ENCODE results near the gene ZFAND6.

Gene ZFAND6

GRCh38 chr15:80151576-80151975 lies 92.1 kb downstream of the ZFAND6 start:
- Histone ChIP-seq H2AFZ (ENCODE audit: low read length) (no peak overlapping the region), H2BK120ac (ENCODE audit: low read depth, low read length) (no peak overlapping the region), H4K8ac (ENCODE audit: low read depth, low read length) (no peak overlapping the region), H2BK5ac (ENCODE audit: low read length) (no peak overlapping the region), H3K18ac (ENCODE audit: low read length) (no peak overlapping the region), H3K4me3 (ENCODE audit: low read length in 2 of 2) (no peak overlapping the region), H4K91ac (ENCODE audit: low read depth, low read length, poor library complexity) (no peak overlapping the region), H2AK5ac (ENCODE audit: low read depth, low read length) (no peak overlapping the region), H3K4me2 (ENCODE audit: insufficient read depth, low read length, poor library complexity, severe bottlenecking) (no peak overlapping the region), H2BK12ac (ENCODE audit: low read length) (no peak overlapping the region), H3K4ac (ENCODE audit: low read length) (no peak overlapping the region), H3K27me3 (ENCODE audit: control insufficient read depth in 3 of 3, insufficient read depth in 3 of 3, low read depth in 1 of 3, low read length in 3 of 3) (peaks cover 0 to 4% (median 3%) of the 10 kb centered on the region in 3 experiments), H3K27ac (replicated peaks; ENCODE audit: low read length) (no peak overlapping the region), H3K23ac (ENCODE audit: low read depth, low read length, poor library complexity) (no peak overlapping the region), H3K14ac (ENCODE audit: low read length) (no peak overlapping the region), H3K9me3 (replicated peaks in 1 of 2; ENCODE audit: control insufficient read depth in 2 of 2, insufficient read depth in 1 of 2, low read depth in 1 of 2, low read length in 2 of 2) (no peaks in the 10 kb centered on the region), H3K36me3 (replicated peaks in 1 of 2; ENCODE audit: control insufficient read depth in 2 of 2, insufficient read depth in 2 of 2, low read length in 2 of 2) (no peaks in the 10 kb centered on the region), H3K4me1 (ENCODE audit: control insufficient read depth in 2 of 2, insufficient read depth in 1 of 2, low read depth in 1 of 2, low read length in 2 of 2) (peaks cover 8 to 12% of the 10 kb centered on the region in 2 donors), H3K9ac (ENCODE audit: low read depth, low read length, poor library complexity) (no peak overlapping the region), H3K79me1 (ENCODE audit: low read depth, low read length) (no peaks in the 10 kb centered on the region), H2BK15ac (ENCODE audit: low read length) (no peak overlapping the region)
- WGBS, 2 donors (ENCODE audit: extremely low coverage in 2 of 2, insufficient read length in 2 of 2, insufficient replicate concordance in 1 of 2): no CpG with 5 or more reads among the region's 3 CpGs
- no peak for DNase-seq (ENCODE audit: low spot score)

- Histone ChIP-seq H3K79me1 (ENCODE audit: low read depth, low read length) (no peaks in the 10 kb centered on the region), H3K9me3 (replicated peaks in 1 of 2; ENCODE audit: control insufficient read depth in 2 of 2, insufficient read depth in 1 of 2, low read depth in 1 of 2, low read length in 2 of 2) (no peaks in the 10 kb centered on the region), H3K14ac (ENCODE audit: low read length) (no peak overlapping the region), H3K4me2 (ENCODE audit: insufficient read depth, low read length, poor library complexity, severe bottlenecking) (peak overlapping the region; percentile 88), H2BK120ac (ENCODE audit: low read depth, low read length) (no peak overlapping the region), H3K27me3 (ENCODE audit: control insufficient read depth in 3 of 3, insufficient read depth in 3 of 3, low read depth in 1 of 3, low read length in 3 of 3) (peaks cover 0 to 4% (median 3%) of the 10 kb centered on the region in 3 experiments), H2BK5ac (ENCODE audit: low read length) (no peak overlapping the region), H3K9ac (ENCODE audit: low read depth, low read length, poor library complexity) (peak overlapping the region; percentile 27), H3K4me3 (ENCODE audit: low read length in 2 of 2) (peak overlapping the region; percentile 72 to 86), H4K8ac (ENCODE audit: low read depth, low read length) (no peak overlapping the region), H3K36me3 (replicated peaks in 1 of 2; ENCODE audit: control insufficient read depth in 2 of 2, insufficient read depth in 2 of 2, low read length in 2 of 2) (no peaks in the 10 kb centered on the region), H3K4me1 (ENCODE audit: control insufficient read depth in 2 of 2, insufficient read depth in 1 of 2, low read depth in 1 of 2, low read length in 2 of 2) (peaks cover 8 to 12% of the 10 kb centered on the region in 2 donors), H2BK12ac (ENCODE audit: low read length) (no peak overlapping the region), H3K27ac (replicated peaks; ENCODE audit: low read length) (no peak overlapping the region), H3K18ac (ENCODE audit: low read length) (peak overlapping the region; percentile 20), H4K91ac (ENCODE audit: low read depth, low read length, poor library complexity) (no peak overlapping the region), H2BK15ac (ENCODE audit: low read length) (no peak overlapping the region), H3K23ac (ENCODE audit: low read depth, low read length, poor library complexity) (no peak overlapping the region), H3K4ac (ENCODE audit: low read length) (no peak overlapping the region), H2AFZ (ENCODE audit: low read length) (peak overlapping the region; percentile 94), H2AK5ac (ENCODE audit: low read depth, low read length) (no peak overlapping the region)
- no CpG with 5 or more reads among the region's 41 CpGs for WGBS, 2 donors (ENCODE audit: extremely low coverage in 2 of 2, insufficient read length in 2 of 2, insufficient replicate concordance in 1 of 2)
- peak; percentile 92 for DNase-seq (ENCODE audit: low spot score)
Measured at GRCh38 chr15:80152180-80152895, 92.9 kb downstream of the ZFAND6 start.

DNA sequence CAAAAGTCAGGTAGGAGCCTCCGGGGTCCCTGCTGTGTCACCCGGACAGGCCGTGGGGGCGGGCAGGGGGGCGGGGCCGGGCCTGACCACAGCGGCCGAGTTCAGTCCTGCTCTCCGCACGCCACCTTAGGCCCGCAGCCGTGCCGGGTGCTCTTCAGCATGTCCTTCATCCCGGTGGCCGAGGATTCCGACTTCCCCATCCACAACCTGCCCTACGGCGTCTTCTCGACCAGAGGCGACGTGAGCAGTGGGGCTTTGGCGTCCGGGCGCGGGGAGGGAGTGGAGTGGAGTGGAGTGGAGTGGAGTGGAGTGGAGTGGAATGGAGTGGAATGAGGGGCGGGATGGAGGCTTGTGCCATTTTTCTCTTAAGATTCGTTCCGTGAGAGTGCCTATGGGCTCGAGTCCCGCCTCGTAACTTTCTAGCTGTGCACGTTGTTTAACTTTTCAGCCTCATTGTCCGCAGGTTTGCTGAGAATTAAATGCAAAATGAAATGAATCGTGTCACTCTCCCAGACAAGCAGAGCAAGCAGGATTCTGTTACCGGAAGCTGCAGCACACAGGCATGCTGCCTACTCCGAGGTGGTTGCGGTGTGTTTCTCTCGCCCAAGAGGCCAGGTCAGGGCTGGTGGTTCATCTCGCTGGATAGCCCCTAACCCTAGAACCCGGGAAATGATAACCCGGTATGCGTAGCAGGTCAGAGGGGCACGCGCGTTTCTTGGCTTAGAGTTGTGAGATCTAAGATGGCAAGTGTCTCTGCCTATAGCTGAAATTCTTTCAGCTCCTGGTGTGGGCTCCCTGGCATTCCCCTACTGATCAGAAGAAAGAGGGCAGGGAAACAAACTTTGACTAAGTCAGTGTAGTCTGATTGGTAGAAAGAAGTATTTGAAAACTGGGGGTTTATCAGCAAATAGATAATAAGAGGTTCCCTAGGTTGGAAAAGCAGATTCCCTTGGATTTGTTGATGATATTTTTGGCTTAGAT lies 93.7 kb downstream of the ZFAND6 start, which contains the start of gene FAH:
FAH (plus strand) TSS at position 104 of the 981 bp plus-strand sequence; CDS start at position 160, 56 bp downstream.
- DNase-seq (ENCODE audit: low spot score): no peak

More for the DNA sequence above, 93.7 kb downstream of the ZFAND6 start, which contains the start of gene FAH:
- Histone ChIP-seq H3K79me1 (ENCODE audit: low read depth, low read length) (no peaks in the 10 kb centered on the region), H3K9ac (ENCODE audit: low read depth, low read length, poor library complexity) (peak within 1 kb of the TSS; percentile 94), H4K8ac (ENCODE audit: low read depth, low read length) (no peak within 1 kb of the TSS), H2BK15ac (ENCODE audit: low read length) (no peak within 1 kb of the TSS), H3K27ac (replicated peaks; ENCODE audit: low read length) (no peak within 1 kb of the TSS), H3K14ac (ENCODE audit: low read length) (no peak within 1 kb of the TSS), H3K4me2 (ENCODE audit: insufficient read depth, low read length, poor library complexity, severe bottlenecking) (peak within 1 kb of the TSS; percentile 88), H2BK5ac (ENCODE audit: low read length) (no peak within 1 kb of the TSS), H3K23ac (ENCODE audit: low read depth, low read length, poor library complexity) (peak within 1 kb of the TSS; percentile 18), H2BK120ac (ENCODE audit: low read depth, low read length) (no peak within 1 kb of the TSS), H3K18ac (ENCODE audit: low read length) (peak within 1 kb of the TSS; percentile 92), H2AK5ac (ENCODE audit: low read depth, low read length) (no peak within 1 kb of the TSS), H3K36me3 (replicated peaks in 1 of 2; ENCODE audit: control insufficient read depth in 2 of 2, insufficient read depth in 2 of 2, low read length in 2 of 2) (peaks cover 0 to 2% of the 10 kb centered on the region in 2 donors), H3K4ac (ENCODE audit: low read length) (no peak within 1 kb of the TSS), H3K4me1 (ENCODE audit: control insufficient read depth in 2 of 2, insufficient read depth in 1 of 2, low read depth in 1 of 2, low read length in 2 of 2) (peaks cover 8 to 12% of the 10 kb centered on the region in 2 donors), H4K91ac (ENCODE audit: low read depth, low read length, poor library complexity) (no peak within 1 kb of the TSS), H3K9me3 (replicated peaks in 1 of 2; ENCODE audit: control insufficient read depth in 2 of 2, insufficient read depth in 1 of 2, low read depth in 1 of 2, low read length in 2 of 2) (peaks cover 0 to 2% of the 10 kb centered on the region in 2 donors), H3K27me3 (ENCODE audit: control insufficient read depth in 3 of 3, insufficient read depth in 3 of 3, low read depth in 1 of 3, low read length in 3 of 3) (peaks cover 0 to 4% (median 3%) of the 10 kb centered on the region in 3 experiments), H2BK12ac (ENCODE audit: low read length) (no peak within 1 kb of the TSS), H2AFZ (ENCODE audit: low read length) (peak within 1 kb of the TSS; percentile 94), H3K4me3 (ENCODE audit: low read length in 2 of 2) (peak within 1 kb of the TSS; percentile 80 to 86)
- WGBS, 2 donors (ENCODE audit: extremely low coverage in 2 of 2, insufficient read length in 2 of 2, insufficient replicate concordance in 1 of 2): no CpG with 5 or more reads among the region's 45 CpGs

Measured in neuronal stem cell (in vitro differentiated cells).